Right lobe of liver (tissue), 4 donors: ENCODE measurements around the gene CDX2.

ENCODE experiments used
- CTCF ChIP-seq, 4 donors: fragments of 200-600 bp in 3 of 4; fragments of 450-650 bp in 1 of 4; IDR thresholded peaks; one replicate each; pipeline versions ENCODE4 v1.5.1 to v1.8.0; 2016 to 2022; ENCODE audit warnings: antibody characterized with exemption in 4 of 4, mild to moderate bottlenecking in 2 of 4
- POLR2A ChIP-seq: fragments of 450-650 bp; IDR thresholded peaks from one replicate; pipeline ENCODE4 v1.6.1; 2017; ENCODE audit warnings: antibody characterized with exemption, mild to moderate bottlenecking
- donor health status: DM: no; HTN: no; CAD: no.
- donor health status: DM: no; HTN: no; CAD: no.
- donor health status: DM: no; HTN: yes; CAD: no.

GRCh38 chr13:27988520-27988919 lies 19.4 kb upstream of the CDX2 start, which contains the start of gene URAD:
- no peak for TF ChIP-seq POLR2A
- no peak for TF ChIP-seq CTCF (IDR thresholded peaks at IDR 0.05)
